GM12878 (cell line): Measurements from ENCODE around the gene HIPK4. TPM values are rescaled to one million over a fixed set of nuclear protein-coding genes. Genes with fewer than 3 reads are reported as not detected.

Experiments used
- ATF7 ChIP-seq: fragments of 450-650 bp; IDR thresholded peaks from 2 replicates; pipeline ENCODE4 v1.6.1; 2016; ENCODE audit warnings: low read depth, mild to moderate bottlenecking
- BACH1 ChIP-seq: fragments of 450-650 bp; IDR thresholded peaks from 2 replicates; pipeline ENCODE4 v1.6.1; 2017; ENCODE audit warnings: mild to moderate bottlenecking, borderline replicate concordance
- BCL11A ChIP-seq: IDR thresholded peaks from 2 replicates; pipeline ENCODE4 v1.6.1; 2011; ENCODE audit warnings: low read depth, low read length
- CBFB ChIP-seq: IDR thresholded peaks from 2 replicates; pipeline ENCODE4 v1.6.1; 2016; ENCODE audit warnings: antibody characterized with exemption, low read depth
- CREB1 ChIP-seq: IDR thresholded peaks from 2 replicates; pipeline ENCODE4 v1.6.1; 2012; ENCODE audit warnings: low read depth, mild to moderate bottlenecking, inconsistent platforms
- DPF2 ChIP-seq: fragments of 450-650 bp; IDR thresholded peaks from 2 replicates; pipeline ENCODE4 v1.6.1; 2017; ENCODE audit warnings: mild to moderate bottlenecking
- EGR1 ChIP-seq, 2 experiments: IDR thresholded peaks; 1 replicate in 1 of 2; 2 replicates in 1 of 2; pipeline ENCODE4 v1.6.1; 2011 to 2012; ENCODE audit warnings: low read depth in 2 of 2, low read length in 2 of 2, borderline replicate concordance in 1 of 2, mild to moderate bottlenecking in 1 of 2, moderate library complexity in 1 of 2
- FOXK2 ChIP-seq: fragments of 450-650 bp; IDR thresholded peaks from 2 replicates; pipeline ENCODE4 v1.6.1; 2017; ENCODE audit warnings: mild to moderate bottlenecking, moderate library complexity
- FOXM1 ChIP-seq: IDR thresholded peaks from 2 replicates; pipeline ENCODE4 v1.6.1; 2012; ENCODE audit warnings: low read depth, mild to moderate bottlenecking, inconsistent platforms, low read length, moderate library complexity
- IKZF2 ChIP-seq, 2 experiments: fragments of 450-650 bp; IDR thresholded peaks; 2 replicates each; pipeline ENCODE4 v1.6.1; 2017; ENCODE audit warnings: mild to moderate bottlenecking in 2 of 2, moderate library complexity in 2 of 2
- IRF4 ChIP-seq: IDR thresholded peaks from 2 replicates; pipeline ENCODE4 v1.6.1; 2011; ENCODE audit warnings: low read depth, low read length
- JUNB ChIP-seq: IDR thresholded peaks from 2 replicates; pipeline ENCODE4 v1.6.1; 2016; ENCODE audit warnings: antibody characterized with exemption, mild to moderate bottlenecking
- JUND ChIP-seq: IDR thresholded peaks from 2 replicates; pipeline ENCODE4 v1.6.1; 2012; ENCODE audit warnings: low read depth, mild to moderate bottlenecking, low read length, improper control_type of control experiment, moderate library complexity
- MLLT1 ChIP-seq: fragments of 450-650 bp; IDR thresholded peaks from 2 replicates; pipeline ENCODE4 v1.6.1; 2016; ENCODE audit warnings: mild to moderate bottlenecking
- MTA2 ChIP-seq: fragments of 450-650 bp; IDR thresholded peaks from 2 replicates; pipeline ENCODE4 v1.6.1; 2016; ENCODE audit warnings: low read depth, mild to moderate bottlenecking, moderate library complexity
- NFIC ChIP-seq: IDR thresholded peaks from 2 replicates; pipeline ENCODE4 v1.6.1; 2012; ENCODE audit warnings: low read depth, mild to moderate bottlenecking, inconsistent platforms, low read length, moderate library complexity
- NR2F1 ChIP-seq: fragments of 450-650 bp; conservative IDR thresholded peaks from 2 replicates; pipeline ENCODE4 v1.6.1; 2017; ENCODE audit warnings: mild to moderate bottlenecking
- PKNOX1 ChIP-seq: fragments of 450-650 bp; IDR thresholded peaks from 2 replicates; pipeline ENCODE4 v1.6.1; 2016; ENCODE audit warnings: mild to moderate bottlenecking
- POLR2AphosphoS2 ChIP-seq: IDR thresholded peaks from 2 replicates; pipeline ENCODE4 v1.6.1; 2011; ENCODE audit warnings: low read depth, mild to moderate bottlenecking, low read length, improper control_type of control experiment, moderate library complexity
- RUNX3 ChIP-seq: IDR thresholded peaks from 2 replicates; pipeline ENCODE4 v1.6.1; 2012; ENCODE audit warnings: low read length, inconsistent platforms
- SP1 ChIP-seq: IDR thresholded peaks from one replicate; pipeline ENCODE4 v1.6.1; 2011; ENCODE audit warnings: low read depth, low read length
- SPI1 ChIP-seq: IDR thresholded peaks from 2 replicates; pipeline ENCODE4 v1.6.1; 2011; ENCODE audit warnings: low read depth, mild to moderate bottlenecking, low read length, moderate library complexity, borderline replicate concordance; ENCODE audit not compliant: insufficient read depth
- TCF12 ChIP-seq: IDR thresholded peaks from 2 replicates; pipeline ENCODE4 v1.6.1; 2011; ENCODE audit warnings: low read depth, mild to moderate bottlenecking, low read length
- polyA plus RNA-seq, 11 experiments: library from polyadenylated mRNA; depleted of rRNA in 4 of 11; unstranded in 6 of 11; stranded (reverse) in 5 of 11; fragments of >200 nt; fragmentation: Nextera tagmentation in 4 of 11; fragmentation: Illumina TruSeq in 1 of 11; extraction: Ambion mirVana in 4 of 11; extraction: Trizol in 1 of 11; gene quantifications; 1 replicate in 1 of 11; 2 replicates in 10 of 11; pipeline versions ENCODE4 v1.2.1 to v1.2.3, GENCODE V29; 2011 to 2016; ENCODE audit warnings: inconsistent platforms in 2 of 11, missing spikeins in 2 of 11, low read depth in 1 of 11
- total RNA-seq, 4 experiments: library from RNA; depleted of rRNA in 3 of 4; stranded (reverse); fragments of >200 nt in 3 of 4; fragmentation: Illumina TruSeq in 1 of 4; extraction: Trizol in 1 of 4; gene quantifications; 2 replicates each; pipeline versions ENCODE4 v1.2.1 to v1.2.3, GENCODE V29; 2013 to 2021
- TF ChIP-seq, protein P1 (sequence below): IDR thresholded peaks from 2 replicates; pipeline ENCODE4 v1.6.1; 2011; ENCODE audit warnings: borderline replicate concordance, low read depth, mild to moderate bottlenecking, moderate library complexity, low read length; ENCODE audit not compliant: insufficient read depth, poor library complexity, severe bottlenecking
- TF ChIP-seq, protein P2 (sequence below): IDR thresholded peaks from 2 replicates; pipeline ENCODE4 v1.6.1; 2012; ENCODE audit warnings: mild to moderate bottlenecking, low read depth, low read length

The HIPK4 gene
- total and polyA plus RNA-seq, 10 of the 15 experiments (the other 5 are each of a cell fraction or from before 2014, with no cell fraction given), result 0.07 to 0.13 (median 0.08) TPM; not detected in 7

GRCh38 chr19:40358773-40359172, 31.2 kb downstream of the HIPK4 start (continued):
- TF ChIP-seq FOXM1, result peak; percentile 35; the same call in 1 of the 2 replicates
- peak; percentile 98 for TF ChIP-seq RUNX3
- peak; percentile 81 for TF ChIP-seq MLLT1
- no peak for TF ChIP-seq JUND
- TF ChIP-seq BCL11A, result peak; percentile 81; the same call in 1 of the 2 replicates
- TF ChIP-seq CBFB, result peak; percentile 76; the same call in 1 of the 2 replicates
- TF ChIP-seq BACH1, result 0 out of 2 replicates have a peak, but pooled peaks have one; percentile 59
- peak; percentile 42; the same call in 1 of the 2 replicates for TF ChIP-seq CREB1
- TF ChIP-seq IKZF2 (IDR thresholded peaks at IDR 0.05), result peak; percentile 94 to 95
- peak; percentile 48 for TF ChIP-seq SP1
- TF ChIP-seq NR2F1, result peak; percentile 86
- TF ChIP-seq NFIC, result peak; percentile 84; the same call in 1 of the 2 replicates
- TF ChIP-seq DPF2, result peak; percentile 87
- peak; percentile 75; the same call in 1 of the 2 replicates for TF ChIP-seq MTA2
- TF ChIP-seq, protein P1, sequence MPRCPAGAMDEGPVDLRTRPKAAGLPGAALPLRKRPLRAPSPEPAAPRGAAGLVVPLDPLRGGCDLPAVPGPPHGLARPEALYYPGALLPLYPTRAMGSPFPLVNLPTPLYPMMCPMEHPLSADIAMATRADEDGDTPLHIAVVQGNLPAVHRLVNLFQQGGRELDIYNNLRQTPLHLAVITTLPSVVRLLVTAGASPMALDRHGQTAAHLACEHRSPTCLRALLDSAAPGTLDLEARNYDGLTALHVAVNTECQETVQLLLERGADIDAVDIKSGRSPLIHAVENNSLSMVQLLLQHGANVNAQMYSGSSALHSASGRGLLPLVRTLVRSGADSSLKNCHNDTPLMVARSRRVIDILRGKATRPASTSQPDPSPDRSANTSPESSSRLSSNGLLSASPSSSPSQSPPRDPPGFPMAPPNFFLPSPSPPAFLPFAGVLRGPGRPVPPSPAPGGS, result peak; percentile 71
- TF ChIP-seq TCF12, result 0 out of 2 replicates have a peak, but pooled peaks have one; percentile 33
- TF ChIP-seq, protein P2, sequence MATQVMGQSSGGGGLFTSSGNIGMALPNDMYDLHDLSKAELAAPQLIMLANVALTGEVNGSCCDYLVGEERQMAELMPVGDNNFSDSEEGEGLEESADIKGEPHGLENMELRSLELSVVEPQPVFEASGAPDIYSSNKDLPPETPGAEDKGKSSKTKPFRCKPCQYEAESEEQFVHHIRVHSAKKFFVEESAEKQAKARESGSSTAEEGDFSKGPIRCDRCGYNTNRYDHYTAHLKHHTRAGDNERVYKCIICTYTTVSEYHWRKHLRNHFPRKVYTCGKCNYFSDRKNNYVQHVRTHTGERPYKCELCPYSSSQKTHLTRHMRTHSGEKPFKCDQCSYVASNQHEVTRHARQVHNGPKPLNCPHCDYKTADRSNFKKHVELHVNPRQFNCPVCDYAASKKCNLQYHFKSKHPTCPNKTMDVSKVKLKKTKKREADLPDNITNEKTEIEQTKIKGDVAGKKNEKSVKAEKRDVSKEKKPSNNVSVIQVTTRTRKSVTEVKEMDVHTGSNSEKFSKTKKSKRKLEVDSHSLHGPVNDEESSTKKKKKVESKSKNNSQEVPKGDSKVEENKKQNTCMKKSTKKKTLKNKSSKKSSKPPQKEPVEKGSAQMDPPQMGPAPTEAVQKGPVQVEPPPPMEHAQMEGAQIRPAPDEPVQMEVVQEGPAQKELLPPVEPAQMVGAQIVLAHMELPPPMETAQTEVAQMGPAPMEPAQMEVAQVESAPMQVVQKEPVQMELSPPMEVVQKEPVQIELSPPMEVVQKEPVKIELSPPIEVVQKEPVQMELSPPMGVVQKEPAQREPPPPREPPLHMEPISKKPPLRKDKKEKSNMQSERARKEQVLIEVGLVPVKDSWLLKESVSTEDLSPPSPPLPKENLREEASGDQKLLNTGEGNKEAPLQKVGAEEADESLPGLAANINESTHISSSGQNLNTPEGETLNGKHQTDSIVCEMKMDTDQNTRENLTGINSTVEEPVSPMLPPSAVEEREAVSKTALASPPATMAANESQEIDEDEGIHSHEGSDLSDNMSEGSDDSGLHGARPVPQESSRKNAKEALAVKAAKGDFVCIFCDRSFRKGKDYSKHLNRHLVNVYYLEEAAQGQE, result no peak
- TF ChIP-seq PKNOX1, result no peak
- no peak for TF ChIP-seq EGR1 (IDR thresholded peaks at IDR 0.05; ENCODE audit: borderline replicate concordance in 1 of 2, low read depth in 2 of 2, low read length in 2 of 2)
- TF ChIP-seq SPI1, result peak; percentile 65; the same call in 1 of the 2 replicates
- TF ChIP-seq ATF7, result peak; percentile 92
- TF ChIP-seq IRF4, result 0 out of 2 replicates have a peak, but pooled peaks have one; percentile 42
- TF ChIP-seq JUNB, result peak; percentile 56; the same call in 1 of the 2 replicates
- TF ChIP-seq FOXK2, result peak; percentile 79
- TF ChIP-seq POLR2AphosphoS2, result no peak
